Trophoblast cell (in vitro differentiated cells and primary cell): Measurements from ENCODE around the gene CCDC137. TPM values are rescaled to one million over a fixed set of nuclear protein-coding genes. Genes with fewer than 3 reads are reported as not detected.
"Not testable (repeated sequence)": the region's sequence is repeated elsewhere in the genome, so short reads cannot be mapped to it uniquely, and the experiment has no call there.

Source experiments
- DNase-seq, 2 donors: peaks; one replicate each; pipeline ENCODE4 v3.0.0-alpha.2; 2016
- H2AFZ ChIP-seq: 2 replicates; pipeline ENCODE4 v1.6.1; 2013; ENCODE audit warnings: low read length, moderate library complexity, mild to moderate bottlenecking; ENCODE audit not compliant: insufficient read depth, poor library complexity
- H2AK5ac ChIP-seq: 2 replicates; pipeline ENCODE4 v1.6.1; 2013; ENCODE audit warnings: mild to moderate bottlenecking, low read length
- H2BK120ac ChIP-seq: 2 replicates; pipeline ENCODE4 v1.6.1; 2013; ENCODE audit warnings: low read length, mild to moderate bottlenecking, moderate library complexity; ENCODE audit not compliant: insufficient read depth, poor library complexity
- H2BK12ac ChIP-seq: 2 replicates; pipeline ENCODE4 v1.6.1; 2013; ENCODE audit warnings: mild to moderate bottlenecking, low read length, moderate library complexity
- H2BK5ac ChIP-seq: 2 replicates; pipeline ENCODE4 v1.6.1; 2013; ENCODE audit warnings: low read length, low read depth, moderate library complexity, mild to moderate bottlenecking; ENCODE audit not compliant: poor library complexity
- H3K14ac ChIP-seq: 2 replicates; pipeline ENCODE4 v1.6.1; 2013; ENCODE audit warnings: mild to moderate bottlenecking, low read length
- H3K18ac ChIP-seq: 2 replicates; pipeline ENCODE4 v1.6.1; 2013; ENCODE audit warnings: mild to moderate bottlenecking, low read length
- H3K23ac ChIP-seq: 2 replicates; pipeline ENCODE4 v1.6.1; 2013; ENCODE audit warnings: low read length
- H3K27ac ChIP-seq: 2 replicates; pipeline ENCODE4 v1.5.1; 2013; ENCODE audit warnings: low read depth, mild to moderate bottlenecking, inconsistent platforms, low read length, moderate library complexity
- H3K27me3 ChIP-seq: 2 replicates; pipeline ENCODE4 v1.6.1; 2013; ENCODE audit warnings: inconsistent platforms, mild to moderate bottlenecking, low read length, moderate library complexity; ENCODE audit not compliant: insufficient read depth
- H3K36me3 ChIP-seq, 2 experiments: 1 replicate in 1 of 2; 2 replicates in 1 of 2; pipeline ENCODE4 v1.6.1; 2013; ENCODE audit warnings: low read length in 2 of 2, mild to moderate bottlenecking in 2 of 2, moderate library complexity in 1 of 2; ENCODE audit not compliant: insufficient read depth in 2 of 2, control insufficient read depth in 1 of 2
- H3K4ac ChIP-seq: 2 replicates; pipeline ENCODE4 v1.6.1; 2013; ENCODE audit warnings: low read depth, mild to moderate bottlenecking, low read length, moderate library complexity
- H3K4me1 ChIP-seq, 2 experiments: 1 replicate in 1 of 2; 2 replicates in 1 of 2; pipeline ENCODE4 v1.6.1; 2013; ENCODE audit warnings: low read length in 2 of 2, mild to moderate bottlenecking in 2 of 2, moderate library complexity in 1 of 2; ENCODE audit not compliant: insufficient read depth in 2 of 2, control insufficient read depth in 1 of 2
- H3K4me2 ChIP-seq: 2 replicates; pipeline ENCODE4 v1.6.1; 2013; ENCODE audit warnings: inconsistent platforms, mild to moderate bottlenecking, low read length, moderate library complexity
- H3K4me3 ChIP-seq: 2 replicates; pipeline ENCODE4 v1.5.1; 2013; ENCODE audit warnings: mild to moderate bottlenecking, low read depth, low read length, inconsistent platforms
- H3K79me1 ChIP-seq: one replicate; pipeline ENCODE4 v1.6.1; 2013; ENCODE audit warnings: low read length
- H3K79me2 ChIP-seq: 2 replicates; pipeline ENCODE4 v1.6.1; 2013; ENCODE audit warnings: low read length, mild to moderate bottlenecking; ENCODE audit not compliant: control insufficient read depth, insufficient read depth, poor library complexity
- H3K9ac ChIP-seq: 2 replicates; pipeline ENCODE4 v1.6.1; 2013; ENCODE audit warnings: mild to moderate bottlenecking, low read length
- H3K9me3 ChIP-seq: 2 replicates; pipeline ENCODE4 v1.6.1; 2013; ENCODE audit warnings: low read depth, mild to moderate bottlenecking, control low read depth, inconsistent platforms, low read length; ENCODE audit not compliant: insufficient read depth
- H4K12ac ChIP-seq: 2 replicates; pipeline ENCODE4 v1.6.1; 2013; ENCODE audit warnings: low read depth, mild to moderate bottlenecking, low read length, moderate library complexity
- H4K8ac ChIP-seq: 2 replicates; pipeline ENCODE4 v1.6.1; 2013; ENCODE audit warnings: low read depth, mild to moderate bottlenecking, low read length, moderate library complexity
- H4K91ac ChIP-seq: one replicate; pipeline ENCODE4 v1.6.1; 2013; ENCODE audit warnings: low read depth, mild to moderate bottlenecking, low read length, moderate library complexity
- WGBS: extraction: QIAGEN DNeasy Blood & Tissue Kit; methylation state at CpG from one replicate; pipeline ENCODE4 v1.1.7; 2013; ENCODE audit warnings: missing lambda C conversion rate; ENCODE audit not compliant: insufficient read length, insufficient coverage; ENCODE audit errors: extremely low coverage; 5-methylcytosine and 5-hydroxymethylcytosine counted together
- polyA plus RNA-seq: library from polyadenylated mRNA; stranded (reverse); fragments of 200-250 nt; gene quantifications from 2 replicates; pipeline ENCODE4 v1.2.3, GENCODE V29; 2013

Gene CCDC137
- 23.6 and 24.3 TPM in 2 replicates for polyA plus RNA-seq

GRCh38 chr17:81666342-81667191 is at the start of gene CCDC137, which contains the start of gene OXLD1:
CCDC137 (plus strand) TSS chr17:81666737; CDS start chr17:81666767, 30 bp downstream.
OXLD1 (minus strand) TSS chr17:81666605; CDS start chr17:81666577, 28 bp downstream.
- Histone ChIP-seq H3K9ac (peak within 1 kb of the TSS; percentile 85), H3K27me3 (no peaks in the 10 kb centered on the region), H2AK5ac (peak within 1 kb of the TSS; percentile 99), H3K4ac (peak within 1 kb of the TSS; percentile 92), H2AFZ (peak within 1 kb of the TSS; percentile 82), H2BK12ac (no peak within 1 kb of the TSS), H2BK5ac (peak within 1 kb of the TSS; percentile 86), H4K91ac (peak within 1 kb of the TSS; percentile 95), H4K12ac (peak within 1 kb of the TSS; percentile 96), H2BK120ac (peak within 1 kb of the TSS; percentile 85), H3K4me3 (peak within 1 kb of the TSS; percentile 81), H3K9me3 (peaks cover 2% of the 10 kb centered on the region), H3K79me1 (peaks cover 11% of the 10 kb centered on the region), H3K4me1 (peaks cover 16 to 18% of the 10 kb centered on the region in 2 experiments), H3K23ac (no peak within 1 kb of the TSS), H3K27ac (peak within 1 kb of the TSS; percentile 58), H3K14ac (peak within 1 kb of the TSS; percentile 94), H3K4me2 (peak within 1 kb of the TSS; percentile 96), H3K79me2 (peaks cover 13% of the 10 kb centered on the region), H3K36me3 (peaks cover 23 to 32% of the 10 kb centered on the region in 2 experiments), H3K18ac (peak within 1 kb of the TSS; percentile 89), H4K8ac (peak within 1 kb of the TSS; percentile 95)
- DNase-seq, result peak; percentile 96 to 98
- no CpG with 5 or more reads among the region's 96 CpGs for WGBS

- Histone ChIP-seq H3K79me1 (no peaks in the 10 kb centered on the region), H3K18ac (no peak overlapping the region), H2BK5ac (no peak overlapping the region), H3K79me2 (no peaks in the 10 kb centered on the region), H2BK120ac (no peak overlapping the region), H4K91ac (no peak overlapping the region), H2AFZ (no peak overlapping the region), H3K36me3 (peaks cover 63 to 67% of the 10 kb centered on the region in 2 experiments), H3K4me2 (no peak overlapping the region), H3K4me1 (no peaks in the 10 kb centered on the region), H2BK12ac (no peak overlapping the region), H3K9ac (no peak overlapping the region), H3K23ac (no peak overlapping the region), H4K8ac (no peak overlapping the region), H3K27ac (no peak overlapping the region), H3K4me3 (no peak overlapping the region), H2AK5ac (no peak overlapping the region), H4K12ac (no peak overlapping the region), H3K4ac (peak overlapping the region; percentile 78), H3K27me3 (no peaks in the 10 kb centered on the region), H3K9me3 (no peaks in the 10 kb centered on the region), H3K14ac (no peak overlapping the region)
- WGBS, result no CpG with 5 or more reads among the region's 7 CpGs
- no peak for DNase-seq
Observed at GRCh38 chr17:81616877-81617276, 49.7 kb upstream of the CCDC137 start.

GRCh38 chr17:81618307-81618706 is 48.2 kb upstream of the CCDC137 start:
- not testable (repeated sequence) for H3K79me1 ChIP-seq, H3K27ac ChIP-seq

GRCh38 chr17:81621494-81622130 is 44.9 kb upstream of the CCDC137 start:
- Histone ChIP-seq H3K14ac (no peak overlapping the region), H3K36me3 (peaks cover 68 to 71% of the 10 kb centered on the region in 2 experiments), H3K27ac (no peak overlapping the region), H3K27me3 (no peaks in the 10 kb centered on the region), H2BK120ac (no peak overlapping the region), H2BK12ac (no peak overlapping the region), H3K4me1 (no peaks in the 10 kb centered on the region), H2BK5ac (no peak overlapping the region), H3K23ac (no peak overlapping the region), H4K12ac (no peak overlapping the region), H3K79me2 (no peaks in the 10 kb centered on the region), H2AFZ (no peak overlapping the region), H3K4ac (no peak overlapping the region), H3K9me3 (no peaks in the 10 kb centered on the region), H2AK5ac (no peak overlapping the region), H3K18ac (no peak overlapping the region), H3K9ac (no peak overlapping the region), H3K4me3 (no peak overlapping the region), H3K4me2 (no peak overlapping the region), H4K8ac (no peak overlapping the region), H4K91ac (no peak overlapping the region), H3K79me1 (no peaks in the 10 kb centered on the region)
- no peak for DNase-seq
- no CpG with 5 or more reads among the region's 11 CpGs for WGBS

More at GRCh38 chr17:81618307-81618706, 48.2 kb upstream of the CCDC137 start:
- not testable (repeated sequence) for H3K27me3 ChIP-seq, H3K18ac ChIP-seq, H2BK12ac ChIP-seq, H4K12ac ChIP-seq, H3K9me3 ChIP-seq, H2BK5ac ChIP-seq, DNase-seq, H2AFZ ChIP-seq, H3K23ac ChIP-seq, H3K4me2 ChIP-seq, H2AK5ac ChIP-seq, H3K4me1 ChIP-seq, H3K4me3 ChIP-seq, H4K8ac ChIP-seq, H3K14ac ChIP-seq, H2BK120ac ChIP-seq, H3K4ac ChIP-seq, H4K91ac ChIP-seq, H3K79me2 ChIP-seq, H3K9ac ChIP-seq
- no CpG with 5 or more reads among the region's 36 CpGs for WGBS
- H3K36me3 ChIP-seq, result peaks cover 63 to 64% of the 10 kb centered on the region in 2 experiments
